Gastroesophageal sphincter (tissue), 4 donors: ENCODE data around the gene LCE2D. TPM values are rescaled to one million over a fixed set of nuclear protein-coding genes. Genes with fewer than 3 reads are reported as not detected.

Experiments used
- ATAC-seq: fragments of 150-250 bp; one replicate; pipeline ENCODE4 v1.9.1; 2016; ENCODE audit warnings: mild to moderate bottlenecking, moderate library complexity
- H3K27ac ChIP-seq, 4 donors: fragments of 200-600 bp; sonication (generic) in 3 of 4; 1 replicate in 3 of 4; 2 replicates in 1 of 4; pipeline ENCODE4 v1.5.1; 2016 to 2019
- H3K27me3 ChIP-seq: fragments of 200-600 bp; sonication (generic); one replicate; pipeline ENCODE4 v1.5.1; 2019
- H3K36me3 ChIP-seq, 2 donors: fragments of 200-600 bp; sonication (generic); one replicate each; pipeline ENCODE4 v1.5.1; 2019; ENCODE audit warnings: control low read depth in 1 of 2
- H3K4me1 ChIP-seq, 3 donors: fragments of 200-600 bp; sonication (generic); 1 replicate in 2 of 3; 2 replicates in 1 of 3; pipeline ENCODE4 v1.5.1; 2016 to 2019; ENCODE audit warnings: control low read depth in 2 of 3
- H3K4me3 ChIP-seq, 2 donors: fragments of 200-600 bp; sonication (generic); one replicate each; pipeline ENCODE4 v1.5.1; 2019; ENCODE audit warnings: mild to moderate bottlenecking in 1 of 2, moderate library complexity in 1 of 2
- H3K9me3 ChIP-seq, 3 donors: fragments of 200-600 bp; sonication (generic); one replicate each; pipeline ENCODE4 v1.5.1; 2017 to 2019; ENCODE audit warnings: control low read depth in 2 of 3
- CTCF ChIP-seq, 4 experiments: fragments of 200-600 bp in 2 of 4; fragments of 450-650 bp in 2 of 4; sonication (generic) in 1 of 4; IDR thresholded peaks; one replicate each; pipeline ENCODE4 v1.5.1; 2017 to 2019; ENCODE audit warnings: antibody characterized with exemption in 4 of 4, mild to moderate bottlenecking in 2 of 4, moderate library complexity in 2 of 4
- EP300 ChIP-seq: sonication (generic); formaldehyde crosslinking; IDR thresholded peaks from one replicate; pipeline ENCODE4 v1.6.1; 2017; ENCODE audit warnings: antibody characterized with exemption, mild to moderate bottlenecking
- POLR2A ChIP-seq, 2 donors: fragments of 450-650 bp; IDR thresholded peaks; one replicate each; pipeline ENCODE4 v1.6.1; 2017; ENCODE audit warnings: antibody characterized with exemption in 2 of 2, mild to moderate bottlenecking in 2 of 2, moderate library complexity in 1 of 2
- POLR2AphosphoS5 ChIP-seq: sonication (generic); formaldehyde crosslinking; IDR thresholded peaks from one replicate; pipeline ENCODE4 v1.6.1; 2017; ENCODE audit warnings: antibody characterized with exemption
- WGBS, 2 donors: methylation state at CpG; one replicate each; pipeline ENCODE4 v1.1.5; 2018; ENCODE audit warnings: low coverage in 1 of 2; 5-methylcytosine and 5-hydroxymethylcytosine counted together
- total RNA-seq, 4 donors: library from RNA; depleted of rRNA; stranded (reverse); fragments of >200 nt; gene quantifications; one replicate each; pipeline ENCODE4 v1.1.0, GENCODE V29; 2016

The LCE2D gene
- total RNA-seq, 4 donors from 2014 or later = not detected

- Histone ChIP-seq H3K27ac (no peak overlapping the region), H3K4me3 (no peak overlapping the region), H3K9me3 (peaks cover 0 to 26% (median 0%) of the 10 kb centered on the region in 3 donors), H3K36me3 (no peaks in the 10 kb centered on the region), H3K4me1 (no peaks in the 10 kb centered on the region), H3K27me3 (peaks cover 19% of the 10 kb centered on the region)
- no peak for TF ChIP-seq EP300
- TF ChIP-seq POLR2A (IDR thresholded peaks at IDR 0.05) = no peak
- no peak for TF ChIP-seq POLR2AphosphoS5
- TF ChIP-seq CTCF (IDR thresholded peaks at IDR 0.05) = no peak
- WGBS, 2 donors = no CpG with 5 or more reads among the region's 1 CpG
- ATAC-seq = no peak
Measured at GRCh38 chr1:152626744-152627143, 36.4 kb upstream of the LCE2D start.

GRCh38 chr1:152630596-152630995 lies 32.6 kb upstream of the LCE2D start:
- ATAC-seq = no peak
- Histone ChIP-seq H3K27ac (no peak overlapping the region), H3K4me1 (no peaks in the 10 kb centered on the region), H3K36me3 (no peaks in the 10 kb centered on the region), H3K9me3 (peaks cover 0 to 50% (median 0%) of the 10 kb centered on the region in 3 donors), H3K4me3 (no peak overlapping the region), H3K27me3 (peaks cover 4% of the 10 kb centered on the region)
- TF ChIP-seq POLR2AphosphoS5 = no peak
- TF ChIP-seq EP300 = no peak
- no peak for TF ChIP-seq CTCF (IDR thresholded peaks at IDR 0.05)
- TF ChIP-seq POLR2A (IDR thresholded peaks at IDR 0.05) = no peak
- 86 to 100% methylated on average over 1 to 2 of the region's 3 CpGs for WGBS, 2 donors

GRCh38 chr1:152640351-152640750 lies 22.8 kb upstream of the LCE2D start:
- ATAC-seq = no peak
- 17 to 80% methylated on average over 1 of the region's 1 CpG for WGBS, 2 donors

GRCh38 chr1:152643945-152644344 lies 19.2 kb upstream of the LCE2D start:
- 52 to 83% methylated on average over 1 to 3 of the region's 3 CpGs for WGBS, 2 donors
- ATAC-seq = no peak
- no peak overlapping the region for H3K4me3 ChIP-seq

More at GRCh38 chr1:152640351-152640750, 22.8 kb upstream of the LCE2D start:
- TF ChIP-seq POLR2AphosphoS5 (no peak), EP300 (no peak), CTCF (IDR thresholded peaks at IDR 0.05) (no peak), POLR2A (IDR thresholded peaks at IDR 0.05) (no peak)
- no peaks in the 10 kb centered on the region for H3K27me3 ChIP-seq
- no peak overlapping the region for H3K27ac ChIP-seq
- peaks cover 0 to 5% (median 0%) of the 10 kb centered on the region in 3 donors for H3K9me3 ChIP-seq
- no peaks in the 10 kb centered on the region for H3K36me3 ChIP-seq
- no peaks in the 10 kb centered on the region for H3K4me1 ChIP-seq
- no peak overlapping the region for H3K4me3 ChIP-seq

More at GRCh38 chr1:152643945-152644344, 19.2 kb upstream of the LCE2D start:
- Histone ChIP-seq H3K27me3 (no peaks in the 10 kb centered on the region), H3K9me3 (peaks cover 0 to under 1% (median 0%) of the 10 kb centered on the region in 3 donors), H3K36me3 (no peaks in the 10 kb centered on the region), H3K4me1 (no peaks in the 10 kb centered on the region), H3K27ac (no peak overlapping the region)
- no peak for TF ChIP-seq CTCF (IDR thresholded peaks at IDR 0.05)
- TF ChIP-seq POLR2A (IDR thresholded peaks at IDR 0.05) = no peak
- no peak for TF ChIP-seq EP300
- TF ChIP-seq POLR2AphosphoS5 = no peak
